Neural progenitor cell (in vitro differentiated cells): Measurements from ENCODE around the gene LYRM2. TPM values are rescaled to one million over a fixed set of nuclear protein-coding genes. Genes with fewer than 3 reads are reported as not detected.

Source experiments
- DNase-seq: peaks from one replicate; pipeline ENCODE4 v3.0.0-alpha.2; 2016; ENCODE audit warnings: low spot score
- H2AFZ ChIP-seq: fragments of 200-600 bp; sonication (generic); replicated peaks from 2 replicates; pipeline ENCODE4 v1.6.1; 2016; ENCODE audit warnings: antibody characterized with exemption
- H3F3A ChIP-seq: fragments of 200-600 bp; sonication (generic); 2 replicates; pipeline ENCODE4 v1.6.1; 2016; ENCODE audit warnings: antibody characterized with exemption, low read depth
- H3K27ac ChIP-seq: fragments of 200-600 bp; sonication (generic); 2 replicates; pipeline ENCODE4 v1.5.1; 2016; ENCODE audit warnings: mild to moderate bottlenecking
- H3K27me3 ChIP-seq: fragments of 200-600 bp; sonication (generic); 2 replicates; pipeline ENCODE4 v1.6.1; 2016; ENCODE audit warnings: mild to moderate bottlenecking, moderate library complexity
- H3K36me3 ChIP-seq: fragments of 200-600 bp; sonication (generic); 2 replicates; pipeline ENCODE4 v1.5.1; 2016
- H3K4me1 ChIP-seq: fragments of 200-600 bp; sonication (generic); 2 replicates; pipeline ENCODE4 v1.6.1; 2016; ENCODE audit warnings: mixed run types
- H3K4me2 ChIP-seq: fragments of 200-600 bp; sonication (generic); 2 replicates; pipeline ENCODE4 v1.6.1; 2016
- H3K4me3 ChIP-seq: fragments of 200-600 bp; sonication (generic); 2 replicates; pipeline ENCODE4 v1.5.1; 2016
- H3K79me2 ChIP-seq: fragments of 200-600 bp; sonication (generic); 2 replicates; pipeline ENCODE4 v1.6.1; 2016; ENCODE audit warnings: low read depth
- H3K9ac ChIP-seq: fragments of 200-600 bp; sonication (generic); 2 replicates; pipeline ENCODE4 v1.6.1; 2016
- H3K9me3 ChIP-seq: fragments of 200-600 bp; sonication (generic); 2 replicates; pipeline ENCODE4 v1.5.1; 2016; ENCODE audit warnings: low read depth
- H4K20me1 ChIP-seq: fragments of 200-600 bp; sonication (generic); 2 replicates; pipeline ENCODE4 v1.6.1; 2016; ENCODE audit warnings: low read depth
- H3K27ac Mint-ChIP-seq: 3 replicates; pipeline ENCODE4 v1.8.0; 2021; ENCODE audit warnings: mixed read lengths
- H3K27me3 Mint-ChIP-seq: 2 replicates; pipeline ENCODE4 v1.8.0; 2022; ENCODE audit warnings: low read depth, mild to moderate bottlenecking, inconsistent platforms, moderate library complexity, mixed read lengths; ENCODE audit not compliant: insufficient read depth
- H3K36me3 Mint-ChIP-seq: 3 replicates; pipeline ENCODE4 v1.8.0; 2021; ENCODE audit warnings: mixed read lengths
- H3K4me1 Mint-ChIP-seq: 3 replicates; pipeline ENCODE4 v1.8.0; 2021; ENCODE audit warnings: mixed read lengths
- H3K4me3 Mint-ChIP-seq: 3 replicates; pipeline ENCODE4 v1.8.0; 2021; ENCODE audit warnings: mild to moderate bottlenecking, moderate library complexity, mixed read lengths
- H3K9me3 Mint-ChIP-seq: 3 replicates; pipeline ENCODE4 v1.8.0; 2020; ENCODE audit warnings: mixed read lengths
- EZH2 ChIP-seq: fragments of 200-600 bp; sonication (generic); IDR thresholded peaks from 2 replicates; pipeline ENCODE4 v1.6.1; 2017; ENCODE audit warnings: antibody characterized with exemption, mild to moderate bottlenecking, moderate library complexity
- EZH2phosphoT487 ChIP-seq: fragments of 200-600 bp; sonication (generic); IDR thresholded peaks from 2 replicates; pipeline ENCODE4 v1.6.1; 2017; ENCODE audit warnings: antibody characterized with exemption
- total RNA-seq: library from RNA; depleted of rRNA; stranded (reverse); fragments of >200 nt; gene quantifications from 2 replicates; pipeline ENCODE4 v1.2.3, GENCODE V29; 2015; ENCODE audit warnings: low replicate concordance
- TF ChIP-seq, protein P1 (sequence below): fragments of 200-600 bp; sonication (generic); IDR thresholded peaks from 2 replicates; pipeline ENCODE4 v1.5.1; 2017; ENCODE audit warnings: antibody characterized with exemption, mild to moderate bottlenecking

LYRM2 gene
- total RNA-seq, 1 donor from 2014 or later, result 37.1 TPM

DNA sequence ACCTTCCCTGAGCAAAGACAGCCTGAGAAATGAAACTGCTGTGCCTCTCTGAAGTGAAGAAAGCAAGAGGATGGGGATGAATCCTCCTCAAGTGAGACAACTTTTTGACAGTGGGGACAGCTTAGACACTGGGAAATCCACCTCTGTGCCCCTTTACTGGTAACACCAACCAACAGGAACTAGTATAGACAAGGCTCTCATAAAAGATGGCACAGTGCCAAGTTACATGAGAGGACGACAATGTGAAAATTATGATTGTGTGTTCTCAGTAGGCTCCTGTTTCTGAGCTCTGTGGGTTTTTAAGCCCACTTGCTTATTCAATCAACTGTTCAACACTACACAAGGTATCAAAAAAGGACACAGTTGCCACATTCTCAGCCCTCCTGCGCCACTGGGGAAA, 41.6 kb upstream of the LYRM2 start:
- H3K4me2 ChIP-seq, result no peak overlapping the region
- peaks cover 32% of the 10 kb centered on the region for H3K36me3 Mint-ChIP-seq
- no peak overlapping the region for H3K27ac Mint-ChIP-seq

DNA sequence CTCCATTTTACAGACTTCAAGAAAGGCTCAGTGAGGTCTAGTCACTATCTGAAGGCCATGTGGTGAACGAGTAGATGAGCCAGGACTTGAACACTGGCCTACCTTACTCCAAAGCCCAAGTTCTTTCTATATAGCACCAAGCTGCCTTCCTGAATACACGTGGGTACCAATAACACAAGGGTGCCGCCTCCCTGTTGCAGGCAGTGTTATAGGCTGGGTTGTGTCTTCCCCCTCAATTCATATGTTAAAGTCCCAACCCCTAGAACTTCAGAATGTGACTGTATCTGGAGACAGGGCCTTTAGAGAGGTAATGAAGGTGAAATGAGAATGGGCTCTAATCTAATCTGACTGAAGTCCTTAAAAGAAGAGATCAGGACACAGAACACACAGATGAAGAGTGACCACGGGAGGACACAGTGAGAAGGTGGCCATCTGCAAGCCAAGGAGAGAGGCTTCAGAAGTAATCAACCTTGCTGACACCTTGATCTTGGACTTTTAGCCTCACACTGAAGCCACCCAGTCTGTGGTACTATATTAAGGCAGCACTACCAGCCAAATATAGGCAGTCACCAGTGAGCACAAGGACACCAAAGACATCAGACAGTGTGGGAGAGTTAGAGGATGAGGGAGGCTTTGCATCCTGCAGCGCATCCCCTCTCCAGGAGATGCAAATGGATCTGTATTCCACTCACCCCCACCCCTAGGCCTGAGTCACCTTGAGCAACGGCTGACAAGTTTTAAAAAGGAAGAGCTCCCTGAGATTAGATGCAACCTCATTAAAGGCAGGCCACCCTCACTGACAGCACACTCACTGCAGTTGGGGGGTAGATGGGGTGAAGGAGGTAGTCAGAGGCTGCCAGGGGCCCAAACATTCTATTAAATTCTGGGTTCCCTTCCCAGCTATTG, 40.9 kb upstream of the LYRM2 start:
- no peak for DNase-seq
- Histone ChIP-seq H3K27ac (no peak overlapping the region), H4K20me1 (no peaks in the 10 kb centered on the region), H3F3A (no peaks in the 10 kb centered on the region), H3K27me3 (no peaks in the 10 kb centered on the region), H3K79me2 (no peaks in the 10 kb centered on the region), H3K4me1 (no peaks in the 10 kb centered on the region), H3K4me2 (no peak overlapping the region), H2AFZ (no peak overlapping the region), H3K9me3 (no peaks in the 10 kb centered on the region), H3K36me3 (peaks cover 13% of the 10 kb centered on the region), H3K4me3 (no peak overlapping the region), H3K9ac (no peak overlapping the region)
- Mint-ChIP-seq H3K9me3 (no peaks in the 10 kb centered on the region), H3K4me1 (no peaks in the 10 kb centered on the region), H3K4me3 (no peak overlapping the region), H3K36me3 (peaks cover 28% of the 10 kb centered on the region), H3K27ac (no peak overlapping the region), H3K27me3 (no peaks in the 10 kb centered on the region)
- TF ChIP-seq EZH2 (no peak), EZH2phosphoT487 (no peak)
- TF ChIP-seq, protein P1, sequence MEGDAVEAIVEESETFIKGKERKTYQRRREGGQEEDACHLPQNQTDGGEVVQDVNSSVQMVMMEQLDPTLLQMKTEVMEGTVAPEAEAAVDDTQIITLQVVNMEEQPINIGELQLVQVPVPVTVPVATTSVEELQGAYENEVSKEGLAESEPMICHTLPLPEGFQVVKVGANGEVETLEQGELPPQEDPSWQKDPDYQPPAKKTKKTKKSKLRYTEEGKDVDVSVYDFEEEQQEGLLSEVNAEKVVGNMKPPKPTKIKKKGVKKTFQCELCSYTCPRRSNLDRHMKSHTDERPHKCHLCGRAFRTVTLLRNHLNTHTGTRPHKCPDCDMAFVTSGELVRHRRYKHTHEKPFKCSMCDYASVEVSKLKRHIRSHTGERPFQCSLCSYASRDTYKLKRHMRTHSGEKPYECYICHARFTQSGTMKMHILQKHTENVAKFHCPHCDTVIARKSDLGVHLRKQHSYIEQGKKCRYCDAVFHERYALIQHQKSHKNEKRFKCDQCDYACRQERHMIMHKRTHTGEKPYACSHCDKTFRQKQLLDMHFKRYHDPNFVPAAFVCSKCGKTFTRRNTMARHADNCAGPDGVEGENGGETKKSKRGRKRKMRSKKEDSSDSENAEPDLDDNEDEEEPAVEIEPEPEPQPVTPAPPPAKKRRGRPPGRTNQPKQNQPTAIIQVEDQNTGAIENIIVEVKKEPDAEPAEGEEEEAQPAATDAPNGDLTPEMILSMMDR, result no peak

More for the DNA sequence above, 41.6 kb upstream of the LYRM2 start:
- Histone ChIP-seq H3K4me3 (no peak overlapping the region), H3K79me2 (no peaks in the 10 kb centered on the region), H2AFZ (no peak overlapping the region), H3K27ac (no peak overlapping the region), H3K36me3 (peaks cover 13% of the 10 kb centered on the region), H3K9me3 (no peaks in the 10 kb centered on the region), H3K27me3 (no peaks in the 10 kb centered on the region), H3F3A (no peaks in the 10 kb centered on the region), H3K9ac (no peak overlapping the region), H4K20me1 (no peaks in the 10 kb centered on the region), H3K4me1 (no peaks in the 10 kb centered on the region)
- H3K4me1 Mint-ChIP-seq, result no peaks in the 10 kb centered on the region
- no peak overlapping the region for H3K4me3 Mint-ChIP-seq
- DNase-seq, result no peak
- no peaks in the 10 kb centered on the region for H3K9me3 Mint-ChIP-seq
- TF ChIP-seq, protein P1, result no peak
- H3K27me3 Mint-ChIP-seq, result no peaks in the 10 kb centered on the region

DNA sequence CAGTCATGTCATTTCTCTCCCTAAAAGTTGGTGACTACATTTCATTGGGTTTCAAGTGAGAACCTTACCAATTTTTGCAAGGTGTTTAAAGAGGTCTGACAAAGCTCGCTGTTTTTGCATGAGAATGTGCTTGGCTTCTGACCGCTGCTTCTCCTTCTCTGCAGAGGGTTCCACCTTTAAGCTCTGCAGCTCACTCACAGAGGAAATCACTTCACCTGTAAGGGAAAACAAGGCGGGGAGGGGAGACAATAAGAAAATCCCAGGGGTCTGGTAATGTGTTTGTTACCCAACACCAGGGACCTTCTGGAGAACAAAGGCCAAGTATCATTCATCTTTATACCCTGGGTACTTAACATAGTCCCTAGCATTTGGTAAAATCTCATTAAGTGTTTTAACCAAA, 40.0 kb upstream of the LYRM2 start:
- TF ChIP-seq, protein P1, result no peak
- TF ChIP-seq EZH2 (no peak), EZH2phosphoT487 (no peak)
- Mint-ChIP-seq H3K4me3 (no peak overlapping the region), H3K27ac (no peak overlapping the region), H3K36me3 (peaks cover 25% of the 10 kb centered on the region), H3K9me3 (no peaks in the 10 kb centered on the region), H3K4me1 (no peaks in the 10 kb centered on the region), H3K27me3 (no peaks in the 10 kb centered on the region)
- no peaks in the 10 kb centered on the region for H3K9me3 ChIP-seq
- H4K20me1 ChIP-seq, result no peaks in the 10 kb centered on the region
- no peak overlapping the region for H2AFZ ChIP-seq
- H3K4me2 ChIP-seq, result no peak overlapping the region
- H3K4me1 ChIP-seq, result no peaks in the 10 kb centered on the region
- H3K79me2 ChIP-seq, result no peaks in the 10 kb centered on the region
- H3F3A ChIP-seq, result no peaks in the 10 kb centered on the region
- H3K4me3 ChIP-seq, result no peak overlapping the region
- DNase-seq, result no peak
- H3K27me3 ChIP-seq, result no peaks in the 10 kb centered on the region
- H3K9ac ChIP-seq, result no peak overlapping the region
- H3K36me3 ChIP-seq, result peaks cover 13% of the 10 kb centered on the region
- no peak overlapping the region for H3K27ac ChIP-seq
